Smooth muscle cell (in vitro differentiated cells): Measurements from ENCODE around the gene RBPMS2. TPM values are rescaled to one million over a fixed set of nuclear protein-coding genes. Genes with fewer than 3 reads are reported as not detected.

Experiments used
- DNase-seq: peaks from one replicate; lab custom pipeline; 2025; ENCODE audit not compliant: unreplicated experiment; lab: John Stamatoyannopoulos, UW
- H2AFZ ChIP-seq: fragments of 200-600 bp; sonication (generic); 2 replicates; pipeline ENCODE4 v1.6.0; 2016; ENCODE audit warnings: antibody characterized with exemption, low read depth, mild to moderate bottlenecking
- H3F3A ChIP-seq: fragments of 200-600 bp; sonication (generic); 2 replicates; pipeline ENCODE4 v1.6.0; 2017; ENCODE audit warnings: antibody characterized with exemption, low read depth
- H3K27ac ChIP-seq: fragments of 200-600 bp; sonication (generic); 2 replicates; pipeline ENCODE4 v1.5.1; 2016; ENCODE audit warnings: low read depth, mild to moderate bottlenecking
- H3K27me3 ChIP-seq: fragments of 200-600 bp; sonication (generic); 2 replicates; pipeline ENCODE4 v1.6.1; 2016; ENCODE audit warnings: low read depth, mild to moderate bottlenecking
- H3K36me3 ChIP-seq: fragments of 200-600 bp; sonication (generic); 2 replicates; pipeline ENCODE4 v1.5.1; 2016; ENCODE audit warnings: low read depth
- H3K4me1 ChIP-seq: fragments of 200-600 bp; sonication (generic); 2 replicates; pipeline ENCODE4 v1.5.1; 2016; ENCODE audit warnings: low read depth
- H3K4me2 ChIP-seq: fragments of 200-600 bp; sonication (generic); 2 replicates; pipeline ENCODE4 v1.6.0; 2016; ENCODE audit warnings: mild to moderate bottlenecking
- H3K4me3 ChIP-seq: fragments of 200-600 bp; sonication (generic); 2 replicates; pipeline ENCODE4 v1.5.1; 2016; ENCODE audit warnings: mild to moderate bottlenecking
- H3K79me2 ChIP-seq: fragments of 200-600 bp; sonication (generic); 2 replicates; pipeline ENCODE4 v1.6.0; 2016; ENCODE audit warnings: low read depth, mild to moderate bottlenecking
- H3K9ac ChIP-seq: fragments of 200-600 bp; sonication (generic); 2 replicates; pipeline ENCODE4 v1.6.0; 2016; ENCODE audit warnings: low read depth
- H3K9me3 ChIP-seq: fragments of 200-600 bp; sonication (generic); replicated peaks from 2 replicates; pipeline ENCODE4 v1.5.1; 2016; ENCODE audit warnings: low read depth
- H4K20me1 ChIP-seq: fragments of 200-600 bp; sonication (generic); 2 replicates; pipeline ENCODE4 v1.6.0; 2016; ENCODE audit warnings: low read depth
- WGBS: methylation state at CpG from one replicate; pipeline ENCODE4 v1.1.7; 2016; ENCODE audit warnings: low lambda C conversion rate; 5-methylcytosine and 5-hydroxymethylcytosine counted together
- polyA plus RNA-seq: library from polyadenylated mRNA; unstranded; fragments of >200 nt; fragmentation: Nextera tagmentation; extraction: Ambion mirVana; gene quantifications from 2 replicates; pipeline ENCODE4 v1.2.1, GENCODE V29; 2016
- total RNA-seq: library from RNA; depleted of rRNA; stranded (reverse); fragments of >200 nt; gene quantifications from 2 replicates; pipeline ENCODE4 v1.2.3, GENCODE V29; 2014
- TF ChIP-seq, protein P1 (sequence below): fragments of 200-600 bp; sonication (generic); IDR thresholded peaks from 2 replicates; pipeline ENCODE4 v1.5.1; 2017; ENCODE audit warnings: borderline replicate concordance, mild to moderate bottlenecking, antibody characterized with exemption; ENCODE audit not compliant: insufficient read depth, poor library complexity, severe bottlenecking

The RBPMS2 gene
- total and polyA plus RNA-seq, 2 experiments from 2014 or later = 1.5 to 22.1 TPM

DNA sequence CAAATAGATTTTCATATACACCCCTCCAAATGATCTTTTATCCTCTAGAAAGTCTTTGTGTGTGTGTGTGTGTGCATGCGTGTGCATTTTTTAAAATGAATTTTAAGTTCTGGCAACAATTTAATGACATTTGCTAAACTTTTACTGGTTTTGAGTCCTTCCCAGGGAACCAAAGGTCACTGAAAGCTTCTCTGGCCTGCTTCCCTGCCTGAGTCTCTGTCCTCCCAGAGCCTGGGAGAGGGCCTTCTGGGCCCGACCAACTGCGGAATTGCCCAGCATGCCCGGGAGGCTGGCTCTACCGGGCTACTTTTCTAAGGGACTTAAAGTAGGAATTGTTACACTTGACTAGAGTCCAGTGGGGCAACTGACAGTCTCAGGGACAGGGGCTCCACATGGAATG, 7.4 kb upstream of the RBPMS2 start:
- H3K79me2 ChIP-seq = no peaks in the 10 kb centered on the region
- H3K4me1 ChIP-seq = no peaks in the 10 kb centered on the region
- no peak overlapping the region for H3K4me3 ChIP-seq
- TF ChIP-seq, protein P1, sequence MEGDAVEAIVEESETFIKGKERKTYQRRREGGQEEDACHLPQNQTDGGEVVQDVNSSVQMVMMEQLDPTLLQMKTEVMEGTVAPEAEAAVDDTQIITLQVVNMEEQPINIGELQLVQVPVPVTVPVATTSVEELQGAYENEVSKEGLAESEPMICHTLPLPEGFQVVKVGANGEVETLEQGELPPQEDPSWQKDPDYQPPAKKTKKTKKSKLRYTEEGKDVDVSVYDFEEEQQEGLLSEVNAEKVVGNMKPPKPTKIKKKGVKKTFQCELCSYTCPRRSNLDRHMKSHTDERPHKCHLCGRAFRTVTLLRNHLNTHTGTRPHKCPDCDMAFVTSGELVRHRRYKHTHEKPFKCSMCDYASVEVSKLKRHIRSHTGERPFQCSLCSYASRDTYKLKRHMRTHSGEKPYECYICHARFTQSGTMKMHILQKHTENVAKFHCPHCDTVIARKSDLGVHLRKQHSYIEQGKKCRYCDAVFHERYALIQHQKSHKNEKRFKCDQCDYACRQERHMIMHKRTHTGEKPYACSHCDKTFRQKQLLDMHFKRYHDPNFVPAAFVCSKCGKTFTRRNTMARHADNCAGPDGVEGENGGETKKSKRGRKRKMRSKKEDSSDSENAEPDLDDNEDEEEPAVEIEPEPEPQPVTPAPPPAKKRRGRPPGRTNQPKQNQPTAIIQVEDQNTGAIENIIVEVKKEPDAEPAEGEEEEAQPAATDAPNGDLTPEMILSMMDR = no peak
- H3K27ac ChIP-seq = no peak overlapping the region
- no peak overlapping the region for H3K4me2 ChIP-seq
- 87% methylated on average over 5 of the region's 5 CpGs for WGBS
- no peaks in the 10 kb centered on the region for H3F3A ChIP-seq
- H3K36me3 ChIP-seq = no peaks in the 10 kb centered on the region
- DNase-seq = no peak
- H2AFZ ChIP-seq = no peak overlapping the region
- H4K20me1 ChIP-seq = no peaks in the 10 kb centered on the region
- H3K9me3 ChIP-seq = no peaks in the 10 kb centered on the region
- H3K9ac ChIP-seq = no peak overlapping the region
- H3K27me3 ChIP-seq = no peaks in the 10 kb centered on the region

DNA sequence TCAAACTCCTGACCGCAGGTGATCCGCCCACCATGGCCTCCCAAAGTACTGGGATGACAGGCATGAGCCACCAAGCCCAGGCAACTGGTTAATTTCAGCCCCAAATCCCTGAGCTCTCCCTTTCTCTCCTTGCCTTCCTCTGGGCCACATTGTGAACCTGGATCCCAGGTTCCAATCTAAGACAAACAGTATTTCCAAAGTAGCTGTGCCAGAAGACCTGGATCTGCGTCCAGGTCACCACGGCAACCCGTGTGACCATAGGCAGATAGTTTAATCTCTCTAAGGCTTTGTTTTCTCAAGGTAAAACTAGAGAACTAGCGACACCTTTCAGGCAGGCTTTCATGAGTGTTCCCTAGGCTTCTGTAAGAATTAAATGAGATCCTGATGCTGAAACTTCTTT, 5.9 kb upstream of the RBPMS2 start:
- Histone ChIP-seq H3K9me3 (no peaks in the 10 kb centered on the region), H3K4me3 (no peak overlapping the region), H3F3A (no peaks in the 10 kb centered on the region), H2AFZ (no peak overlapping the region), H4K20me1 (no peaks in the 10 kb centered on the region), H3K27me3 (no peaks in the 10 kb centered on the region), H3K4me2 (no peak overlapping the region), H3K36me3 (no peaks in the 10 kb centered on the region), H3K4me1 (peaks cover 3% of the 10 kb centered on the region), H3K79me2 (no peaks in the 10 kb centered on the region), H3K27ac (no peak overlapping the region), H3K9ac (no peak overlapping the region)
- WGBS = 92% methylated on average over 6 of the region's 6 CpGs
- DNase-seq = no peak
- TF ChIP-seq, protein P1 = no peak

GRCh38 chr15:64780600-64781156, 5.3 kb upstream of the RBPMS2 start:
- Histone ChIP-seq H3K9ac (no peak overlapping the region), H3K9me3 (no peaks in the 10 kb centered on the region), H3K4me2 (no peak overlapping the region), H3K4me1 (peaks cover 7% of the 10 kb centered on the region), H3K79me2 (no peaks in the 10 kb centered on the region), H3F3A (no peaks in the 10 kb centered on the region), H3K27ac (no peak overlapping the region), H4K20me1 (no peaks in the 10 kb centered on the region), H3K4me3 (no peak overlapping the region), H3K36me3 (no peaks in the 10 kb centered on the region), H2AFZ (no peak overlapping the region), H3K27me3 (no peaks in the 10 kb centered on the region)
- 79% methylated on average over 8 of the region's 8 CpGs for WGBS
- no peak for DNase-seq
- TF ChIP-seq, protein P1 = no peak

- Histone ChIP-seq H3K36me3 (no peaks in the 10 kb centered on the region), H3K27ac (no peak overlapping the region), H3F3A (no peaks in the 10 kb centered on the region), H4K20me1 (no peaks in the 10 kb centered on the region), H3K9me3 (no peaks in the 10 kb centered on the region), H3K4me2 (no peak overlapping the region), H2AFZ (no peak overlapping the region), H3K9ac (no peak overlapping the region), H3K27me3 (no peaks in the 10 kb centered on the region), H3K4me3 (no peak overlapping the region), H3K79me2 (no peaks in the 10 kb centered on the region), H3K4me1 (peaks cover 7% of the 10 kb centered on the region)
- DNase-seq = no peak
- TF ChIP-seq, protein P1 = no peak
- WGBS = 100% methylated on average over 1 of the region's 1 CpG
Measured at GRCh38 chr15:64779630-64780029, 4.2 kb upstream of the RBPMS2 start.
